Hepatocyte (in vitro differentiated cells): ENCODE results near the gene CDH4.

Experiments
- EZH2 ChIP-seq: fragments of 200-600 bp; sonication (generic); IDR thresholded peaks from 2 replicates; pipeline ENCODE4 v1.6.1; 2016; ENCODE audit warnings: antibody characterized with exemption, mild to moderate bottlenecking, borderline replicate concordance
- TF ChIP-seq, protein P1 (sequence below): fragments of 200-600 bp; sonication (generic); IDR thresholded peaks from 2 replicates; pipeline ENCODE4 v1.5.1; 2016; ENCODE audit warnings: antibody characterized with exemption, mild to moderate bottlenecking; ENCODE audit not compliant: poor library complexity

DNA sequence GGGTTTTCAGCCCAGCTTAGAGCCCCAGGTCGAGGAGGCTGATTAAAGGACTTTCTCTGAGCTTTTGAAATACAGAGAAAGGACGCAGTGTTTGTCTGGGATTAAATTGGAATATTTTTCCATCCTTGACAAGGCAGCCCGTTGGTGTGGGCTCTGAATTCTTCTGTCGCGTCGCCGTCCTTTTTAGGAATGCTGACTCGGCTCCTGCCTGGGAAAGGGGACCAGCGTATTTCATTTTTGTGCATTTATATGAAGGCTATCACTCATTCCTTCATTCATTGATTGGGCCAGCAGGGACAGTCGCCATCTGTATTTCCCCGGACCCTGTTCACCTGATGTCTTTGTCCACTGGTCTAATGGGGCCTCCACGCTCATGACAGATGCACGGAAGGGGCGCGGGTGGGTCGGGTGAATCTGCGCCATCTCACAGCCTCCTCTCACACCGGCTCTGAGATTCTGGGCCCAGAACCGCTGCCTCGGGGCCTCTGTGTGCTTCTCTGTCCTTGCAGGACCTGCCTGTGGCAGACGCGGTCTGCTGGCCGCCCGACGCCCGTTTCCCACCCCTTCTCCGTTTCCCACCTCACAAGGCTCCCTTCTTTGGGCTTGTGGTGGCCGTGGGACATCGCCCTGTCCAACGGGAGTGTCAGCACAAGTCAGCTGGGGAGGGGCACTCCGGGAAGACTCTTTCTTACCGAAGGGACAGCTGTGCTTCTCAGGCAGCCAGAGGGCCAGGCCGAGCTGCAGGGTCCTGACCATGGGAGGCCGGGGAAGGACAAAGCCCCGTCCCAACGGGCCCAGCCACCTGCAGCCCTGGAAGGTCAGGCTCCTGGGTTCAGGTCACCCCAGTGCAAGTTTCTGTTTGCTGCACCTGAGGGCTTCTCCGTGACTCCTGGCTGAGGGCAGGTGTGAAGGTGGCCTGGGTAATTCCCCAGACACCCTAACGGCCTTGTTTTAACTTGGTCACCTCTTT lies 656.3 kb downstream of the CDH4 start:
- TF ChIP-seq, protein P1, sequence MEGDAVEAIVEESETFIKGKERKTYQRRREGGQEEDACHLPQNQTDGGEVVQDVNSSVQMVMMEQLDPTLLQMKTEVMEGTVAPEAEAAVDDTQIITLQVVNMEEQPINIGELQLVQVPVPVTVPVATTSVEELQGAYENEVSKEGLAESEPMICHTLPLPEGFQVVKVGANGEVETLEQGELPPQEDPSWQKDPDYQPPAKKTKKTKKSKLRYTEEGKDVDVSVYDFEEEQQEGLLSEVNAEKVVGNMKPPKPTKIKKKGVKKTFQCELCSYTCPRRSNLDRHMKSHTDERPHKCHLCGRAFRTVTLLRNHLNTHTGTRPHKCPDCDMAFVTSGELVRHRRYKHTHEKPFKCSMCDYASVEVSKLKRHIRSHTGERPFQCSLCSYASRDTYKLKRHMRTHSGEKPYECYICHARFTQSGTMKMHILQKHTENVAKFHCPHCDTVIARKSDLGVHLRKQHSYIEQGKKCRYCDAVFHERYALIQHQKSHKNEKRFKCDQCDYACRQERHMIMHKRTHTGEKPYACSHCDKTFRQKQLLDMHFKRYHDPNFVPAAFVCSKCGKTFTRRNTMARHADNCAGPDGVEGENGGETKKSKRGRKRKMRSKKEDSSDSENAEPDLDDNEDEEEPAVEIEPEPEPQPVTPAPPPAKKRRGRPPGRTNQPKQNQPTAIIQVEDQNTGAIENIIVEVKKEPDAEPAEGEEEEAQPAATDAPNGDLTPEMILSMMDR, result no peak
- no peak for TF ChIP-seq EZH2
